Brain microvascular endothelial cell (primary cell): ENCODE data around the gene HES4.
"Not testable (repeated sequence)": the region's sequence is repeated elsewhere in the genome, so short reads cannot be mapped to it uniquely, and the experiment has no call there.

Source experiments
- DNase-seq: peaks from one replicate; pipeline ENCODE4 v3.0.0-alpha.2; 2020
- H3K27ac ChIP-seq: fragments of 250-450 bp; sonication (Bioruptor Pico); 2 replicates; pipeline ENCODE4 v1.5.1; 2020; ENCODE audit warnings: mild to moderate bottlenecking, moderate library complexity
- H3K27me3 ChIP-seq: fragments of 250-450 bp; sonication (Bioruptor Pico); replicated peaks from 2 replicates; pipeline ENCODE4 v1.5.1; 2020; ENCODE audit warnings: mild to moderate bottlenecking
- H3K36me3 ChIP-seq: fragments of 250-450 bp; sonication (Bioruptor Pico); replicated peaks from 2 replicates; pipeline ENCODE4 v1.5.1; 2020; ENCODE audit warnings: mild to moderate bottlenecking
- H3K4me3 ChIP-seq: 2 replicates; pipeline ENCODE4 v1.5.1; 2011; ENCODE audit warnings: low read depth, mild to moderate bottlenecking, control low read depth, low read length, moderate library complexity
- in situ Hi-C: cut with HindIII; loops from 2 replicates; pipeline ENCODE4 v1.10.0; 2017; ENCODE audit warnings: low sequenced_read_pairs, low pct_ligation_motif_present
- TF ChIP-seq, protein P1 (sequence below): IDR thresholded peaks from 2 replicates; pipeline ENCODE4 v1.5.1; 2011; ENCODE audit warnings: low read depth, mild to moderate bottlenecking, moderate library complexity, low read length, control low read depth, inconsistent platforms; ENCODE audit errors: missing control alignments

Gene HES4

DNA sequence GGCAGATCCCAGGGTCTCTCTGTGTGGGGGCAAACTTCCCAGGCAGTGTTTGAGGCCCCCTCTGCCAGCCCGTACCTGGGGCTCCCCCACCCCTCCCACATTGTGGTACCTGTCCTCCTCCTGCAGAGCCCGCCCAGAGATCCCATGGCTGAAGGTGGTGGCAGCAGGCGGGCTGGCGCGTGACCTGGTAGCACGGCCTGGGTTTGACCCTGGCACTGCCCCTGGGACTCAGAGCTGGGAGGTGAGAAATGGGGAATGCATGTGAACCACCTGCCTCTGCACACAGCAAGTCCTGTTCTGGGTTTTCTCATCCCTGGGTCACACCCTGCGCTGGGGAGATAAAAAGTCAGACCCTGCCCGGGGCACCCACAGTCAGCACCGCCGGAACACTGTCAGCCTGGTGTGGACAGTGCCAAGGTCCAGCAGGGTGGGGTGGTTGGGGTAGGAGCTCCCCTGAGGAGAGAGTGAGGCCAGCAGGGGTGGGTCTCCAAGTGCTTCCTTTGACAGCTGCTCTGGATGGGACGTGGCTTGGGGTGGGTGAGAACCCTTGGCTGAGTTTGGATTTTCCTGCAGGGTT lies 31.9 kb upstream of the HES4 start:
- no peak overlapping the region for H3K4me3 ChIP-seq
- H3K27me3 ChIP-seq = no peaks in the 10 kb centered on the region
- H3K36me3 ChIP-seq = peaks cover 18% of the 10 kb centered on the region
- TF ChIP-seq, protein P1, sequence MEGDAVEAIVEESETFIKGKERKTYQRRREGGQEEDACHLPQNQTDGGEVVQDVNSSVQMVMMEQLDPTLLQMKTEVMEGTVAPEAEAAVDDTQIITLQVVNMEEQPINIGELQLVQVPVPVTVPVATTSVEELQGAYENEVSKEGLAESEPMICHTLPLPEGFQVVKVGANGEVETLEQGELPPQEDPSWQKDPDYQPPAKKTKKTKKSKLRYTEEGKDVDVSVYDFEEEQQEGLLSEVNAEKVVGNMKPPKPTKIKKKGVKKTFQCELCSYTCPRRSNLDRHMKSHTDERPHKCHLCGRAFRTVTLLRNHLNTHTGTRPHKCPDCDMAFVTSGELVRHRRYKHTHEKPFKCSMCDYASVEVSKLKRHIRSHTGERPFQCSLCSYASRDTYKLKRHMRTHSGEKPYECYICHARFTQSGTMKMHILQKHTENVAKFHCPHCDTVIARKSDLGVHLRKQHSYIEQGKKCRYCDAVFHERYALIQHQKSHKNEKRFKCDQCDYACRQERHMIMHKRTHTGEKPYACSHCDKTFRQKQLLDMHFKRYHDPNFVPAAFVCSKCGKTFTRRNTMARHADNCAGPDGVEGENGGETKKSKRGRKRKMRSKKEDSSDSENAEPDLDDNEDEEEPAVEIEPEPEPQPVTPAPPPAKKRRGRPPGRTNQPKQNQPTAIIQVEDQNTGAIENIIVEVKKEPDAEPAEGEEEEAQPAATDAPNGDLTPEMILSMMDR = no peak
- DNase-seq = no peak
- in situ Hi-C loops = no loop called here
- H3K27ac ChIP-seq = no peak overlapping the region

DNA sequence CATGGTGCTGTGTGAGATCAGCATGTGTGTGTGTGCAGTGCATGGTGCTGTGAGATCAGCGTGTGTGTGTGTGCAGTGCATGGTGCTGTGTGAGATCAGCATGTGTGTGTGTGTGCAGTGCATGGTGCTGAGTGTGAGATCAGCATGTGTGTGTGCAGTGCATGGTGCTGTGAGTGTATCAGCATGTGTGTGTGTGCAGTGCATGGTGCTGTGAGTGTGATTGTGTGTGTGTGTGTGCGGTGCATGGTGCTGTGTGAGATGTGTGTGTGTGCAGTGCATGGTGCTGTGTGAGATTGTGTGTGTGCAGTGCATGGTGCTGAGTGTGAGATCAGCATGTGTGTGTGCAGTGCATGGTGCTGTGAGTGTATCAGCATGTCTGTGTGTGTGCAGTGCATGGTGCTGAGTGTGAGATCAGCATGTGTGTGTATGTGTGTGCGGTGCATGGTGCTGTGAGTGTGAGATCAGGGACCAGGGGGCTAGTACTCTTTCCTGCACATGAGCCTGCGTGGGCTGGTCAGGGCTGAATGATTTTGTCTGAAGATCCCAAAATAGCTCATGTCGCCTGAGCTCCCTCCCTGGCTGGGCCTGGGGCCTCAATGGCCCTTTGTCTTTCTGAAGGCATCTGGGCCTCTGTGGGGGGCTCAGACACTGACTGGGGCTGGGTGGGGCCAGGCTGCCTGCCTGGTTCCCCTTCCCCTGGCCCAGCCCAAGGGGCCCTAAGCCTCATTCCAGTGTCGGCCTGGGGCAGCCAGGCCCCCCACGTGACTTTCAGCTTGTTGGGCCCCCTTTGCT lies 31.2 kb upstream of the HES4 start:
- H3K27ac ChIP-seq, DNase-seq, H3K27me3 ChIP-seq, in situ Hi-C loops, H3K4me3 ChIP-seq: not testable (repeated sequence)
- peaks cover 20% of the 10 kb centered on the region for H3K36me3 ChIP-seq

DNA sequence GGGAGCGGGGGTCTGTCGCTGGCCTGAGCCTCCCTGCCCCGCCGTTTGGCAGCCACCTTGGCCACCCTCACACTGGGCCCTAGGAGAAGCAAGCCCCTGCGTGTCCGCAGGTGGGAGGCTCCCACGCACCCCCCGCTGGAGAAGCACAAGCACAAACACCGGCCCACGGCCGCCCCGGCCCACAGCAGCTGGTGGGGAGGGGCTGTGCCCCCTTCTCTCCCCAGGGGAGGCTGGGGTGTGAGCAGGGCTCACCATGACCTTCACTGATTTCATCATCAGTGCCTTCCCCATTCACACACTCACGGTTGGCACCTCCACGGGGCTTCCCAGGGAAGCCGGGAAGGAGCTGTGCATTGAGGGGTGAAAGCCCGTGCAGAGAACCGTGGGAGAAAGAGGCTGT lies 27.9 kb upstream of the HES4 start:
- H3K27me3 ChIP-seq = no peaks in the 10 kb centered on the region
- DNase-seq = no peak
- TF ChIP-seq, protein P1 = no peak
- in situ Hi-C loops = no loop called here
- H3K4me3 ChIP-seq = no peak overlapping the region
- H3K36me3 ChIP-seq = peaks cover 19% of the 10 kb centered on the region
- H3K27ac ChIP-seq = no peak overlapping the region

DNA sequence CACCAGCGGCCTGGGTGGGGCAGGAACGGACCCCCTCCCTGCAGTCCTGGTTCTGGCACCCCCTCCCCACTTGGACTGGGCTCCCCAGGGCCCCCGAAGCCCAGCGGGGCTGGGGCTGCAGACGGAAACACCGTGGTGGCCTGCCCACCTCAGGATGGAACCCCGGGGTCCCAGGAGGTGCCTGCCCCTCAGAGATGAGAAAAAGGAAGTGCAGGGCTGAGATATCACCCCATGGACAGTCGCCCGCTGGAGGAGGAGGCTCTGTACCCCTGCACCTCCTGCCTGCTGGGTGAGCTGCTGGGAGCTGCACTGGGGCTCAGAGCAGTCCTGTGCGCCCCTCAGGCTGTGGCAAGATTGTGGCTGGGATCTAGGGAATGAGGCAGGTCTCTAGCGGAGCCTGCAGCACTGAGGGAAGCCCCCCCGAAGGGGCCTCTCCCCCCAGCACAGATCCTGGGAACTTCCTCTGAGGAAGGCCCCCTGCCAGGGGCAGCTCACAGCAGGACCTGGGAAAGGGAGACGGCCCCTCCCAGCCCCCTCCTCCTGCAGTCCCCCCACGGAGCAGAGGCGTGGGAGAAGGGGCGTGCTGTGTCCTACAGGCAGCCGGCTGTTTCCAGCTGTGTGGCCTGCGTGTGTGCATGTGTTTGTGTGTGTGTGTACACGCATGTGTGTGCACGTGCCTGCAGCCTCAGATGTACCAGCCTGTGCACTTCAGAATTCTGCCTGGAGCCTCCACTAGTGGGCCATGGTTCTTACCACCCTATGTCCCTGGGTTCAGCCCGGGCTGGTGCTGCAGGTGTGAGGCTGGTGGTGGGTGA lies 26.9 kb upstream of the HES4 start:
- Histone ChIP-seq H3K4me3 (no peak overlapping the region), H3K36me3 (peaks cover 19% of the 10 kb centered on the region), H3K27me3 (no peaks in the 10 kb centered on the region), H3K27ac (no peak overlapping the region)
- DNase-seq = no peak
- TF ChIP-seq, protein P1 = no peak
- in situ Hi-C loops = no loop called here

GRCh38 chr1:1025730-1026129 lies 25.8 kb upstream of the HES4 start:
- Histone ChIP-seq H3K4me3 (no peak overlapping the region), H3K27me3 (no peaks in the 10 kb centered on the region), H3K27ac (no peak overlapping the region), H3K36me3 (peaks cover 19% of the 10 kb centered on the region)
- no peak for DNase-seq
- in situ Hi-C loops = no loop called here
- TF ChIP-seq, protein P1 = no peak
